ENCODE data around the gene TENT5A.

TENT5A gene

DNA sequence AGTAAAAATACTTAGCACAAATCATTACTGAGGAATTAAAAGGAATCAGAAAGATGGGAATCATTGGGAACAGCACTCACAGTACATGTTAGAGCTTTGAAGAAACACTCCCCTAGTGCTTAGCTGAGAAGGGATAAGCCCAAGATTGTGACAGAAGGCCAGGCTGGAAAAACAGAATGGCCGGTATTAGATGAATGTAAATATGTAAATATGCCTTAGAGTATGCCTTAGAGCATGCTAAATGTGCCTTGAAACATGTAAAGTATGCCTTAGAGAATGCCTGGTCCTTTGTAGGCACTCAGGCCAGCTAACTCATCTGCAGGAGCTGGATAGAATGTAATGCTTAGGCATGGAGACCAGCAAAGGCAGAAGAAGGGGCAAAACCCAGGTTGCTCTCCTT, 10.6 kb upstream of the TENT5A start:
- Mint-ChIP-seq H3K9me3 (ENCODE audit: low read depth) (no peaks in the 10 kb centered on the region), H3K27ac (no peak overlapping the region), H3K4me3 (no peak overlapping the region), H3K36me3 (no peaks in the 10 kb centered on the region), H3K4me1 (ENCODE audit: low read depth) (no peaks in the 10 kb centered on the region), H3K27me3 (peaks cover 9% of the 10 kb centered on the region)

- Mint-ChIP-seq H3K27me3 (peaks cover 6% of the 10 kb centered on the region), H3K4me3 (no peak overlapping the region)
These were observed 10.1 kb upstream of the TENT5A start for GRCh38 chr6:81762606-81763005.

GRCh38 chr6:81762132-81762531, 9.7 kb upstream of the TENT5A start:
- Mint-ChIP-seq H3K9me3 (ENCODE audit: low read depth) (no peaks in the 10 kb centered on the region), H3K4me3 (no peak overlapping the region), H3K4me1 (ENCODE audit: low read depth) (no peaks in the 10 kb centered on the region), H3K27ac (no peak overlapping the region), H3K36me3 (no peaks in the 10 kb centered on the region), H3K27me3 (peaks cover 6% of the 10 kb centered on the region)

More at GRCh38 chr6:81762606-81763005, 10.1 kb upstream of the TENT5A start:
- Mint-ChIP-seq H3K9me3 (ENCODE audit: low read depth) (no peaks in the 10 kb centered on the region), H3K27ac (no peak overlapping the region), H3K4me1 (ENCODE audit: low read depth) (no peaks in the 10 kb centered on the region), H3K36me3 (no peaks in the 10 kb centered on the region)

DNA sequence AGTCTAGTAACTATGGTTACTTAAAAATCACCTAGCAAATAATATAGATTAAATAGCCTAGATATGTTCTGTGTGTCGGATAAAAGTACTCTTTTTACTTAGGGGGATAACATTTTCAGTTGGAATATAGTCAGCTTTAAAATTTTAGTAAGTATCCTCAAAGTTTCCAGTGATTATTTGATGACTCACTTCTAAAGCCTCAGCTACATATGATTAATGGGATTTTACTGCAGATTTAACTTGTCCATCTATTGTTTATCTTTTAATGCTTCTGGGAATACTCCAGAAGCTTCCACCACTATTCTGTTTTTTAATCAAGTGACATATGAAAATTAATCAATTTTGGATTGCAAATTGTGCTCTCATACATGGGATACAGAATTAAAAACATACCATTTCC, 8.7 kb upstream of the TENT5A start:
- Mint-ChIP-seq H3K27me3 (peaks cover 3% of the 10 kb centered on the region), H3K9me3 (ENCODE audit: low read depth) (no peaks in the 10 kb centered on the region), H3K4me3 (no peak overlapping the region), H3K4me1 (ENCODE audit: low read depth) (no peaks in the 10 kb centered on the region), H3K27ac (no peak overlapping the region), H3K36me3 (no peaks in the 10 kb centered on the region)

GRCh38 chr6:81759782-81760181, 7.3 kb upstream of the TENT5A start:
- Mint-ChIP-seq H3K4me3 (no peak overlapping the region), H3K36me3 (no peaks in the 10 kb centered on the region), H3K9me3 (ENCODE audit: low read depth) (no peaks in the 10 kb centered on the region), H3K4me1 (ENCODE audit: low read depth) (no peaks in the 10 kb centered on the region), H3K27ac (no peak overlapping the region), H3K27me3 (no peaks in the 10 kb centered on the region)

GRCh38 chr6:81758221-81758620, 5.7 kb upstream of the TENT5A start:
- Mint-ChIP-seq H3K4me1 (ENCODE audit: low read depth) (no peaks in the 10 kb centered on the region), H3K27me3 (peaks cover 2% of the 10 kb centered on the region), H3K27ac (no peak overlapping the region), H3K4me3 (no peak overlapping the region), H3K9me3 (ENCODE audit: low read depth) (no peaks in the 10 kb centered on the region), H3K36me3 (no peaks in the 10 kb centered on the region)

GRCh38 chr6:81756690-81757089, 4.2 kb upstream of the TENT5A start:
- Mint-ChIP-seq H3K4me3 (no peak overlapping the region), H3K36me3 (no peaks in the 10 kb centered on the region), H3K27me3 (peaks cover 2% of the 10 kb centered on the region), H3K4me1 (ENCODE audit: low read depth) (peaks cover 4% of the 10 kb centered on the region), H3K9me3 (ENCODE audit: low read depth) (no peaks in the 10 kb centered on the region), H3K27ac (no peak overlapping the region)

DNA sequence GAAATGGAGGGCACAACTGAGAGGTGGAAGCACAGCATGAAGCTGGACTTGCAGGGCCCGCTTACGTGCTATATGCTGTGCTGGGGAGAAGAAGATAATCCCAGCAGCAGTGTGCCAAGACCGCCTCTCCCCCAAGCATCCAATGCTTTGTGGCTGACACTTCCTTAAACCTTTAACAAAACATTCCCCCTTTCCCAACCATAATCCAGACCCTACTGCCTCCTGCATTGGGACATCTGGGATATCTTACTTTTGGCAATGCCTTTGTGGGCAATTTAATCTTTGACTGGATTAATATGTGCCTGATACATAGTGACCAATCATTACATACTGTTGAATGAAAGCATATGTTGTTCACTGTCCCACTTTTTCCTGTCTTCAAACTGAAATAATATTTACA, 3.1 kb upstream of the TENT5A start:
- no peaks in the 10 kb centered on the region for H3K9me3 Mint-ChIP-seq (ENCODE audit: low read depth)
- peaks cover 14% of the 10 kb centered on the region for H3K4me1 Mint-ChIP-seq (ENCODE audit: low read depth)
- peaks cover 2% of the 10 kb centered on the region for H3K27me3 Mint-ChIP-seq
- no peak overlapping the region for H3K27ac Mint-ChIP-seq
- no peak overlapping the region for H3K4me3 Mint-ChIP-seq
- H3K36me3 Mint-ChIP-seq, result no peaks in the 10 kb centered on the region

- H3K4me3 Mint-ChIP-seq, result no peak overlapping the region
- H3K36me3 Mint-ChIP-seq, result no peaks in the 10 kb centered on the region
- no peak overlapping the region for H3K27ac Mint-ChIP-seq
- no peaks in the 10 kb centered on the region for H3K9me3 Mint-ChIP-seq (ENCODE audit: low read depth)
- H3K4me1 Mint-ChIP-seq (ENCODE audit: low read depth), result peaks cover 21% of the 10 kb centered on the region
- peaks cover 2% of the 10 kb centered on the region for H3K27me3 Mint-ChIP-seq
These were observed 2.4 kb upstream of the TENT5A start for GRCh38 chr6:81754906-81755305.

DNA sequence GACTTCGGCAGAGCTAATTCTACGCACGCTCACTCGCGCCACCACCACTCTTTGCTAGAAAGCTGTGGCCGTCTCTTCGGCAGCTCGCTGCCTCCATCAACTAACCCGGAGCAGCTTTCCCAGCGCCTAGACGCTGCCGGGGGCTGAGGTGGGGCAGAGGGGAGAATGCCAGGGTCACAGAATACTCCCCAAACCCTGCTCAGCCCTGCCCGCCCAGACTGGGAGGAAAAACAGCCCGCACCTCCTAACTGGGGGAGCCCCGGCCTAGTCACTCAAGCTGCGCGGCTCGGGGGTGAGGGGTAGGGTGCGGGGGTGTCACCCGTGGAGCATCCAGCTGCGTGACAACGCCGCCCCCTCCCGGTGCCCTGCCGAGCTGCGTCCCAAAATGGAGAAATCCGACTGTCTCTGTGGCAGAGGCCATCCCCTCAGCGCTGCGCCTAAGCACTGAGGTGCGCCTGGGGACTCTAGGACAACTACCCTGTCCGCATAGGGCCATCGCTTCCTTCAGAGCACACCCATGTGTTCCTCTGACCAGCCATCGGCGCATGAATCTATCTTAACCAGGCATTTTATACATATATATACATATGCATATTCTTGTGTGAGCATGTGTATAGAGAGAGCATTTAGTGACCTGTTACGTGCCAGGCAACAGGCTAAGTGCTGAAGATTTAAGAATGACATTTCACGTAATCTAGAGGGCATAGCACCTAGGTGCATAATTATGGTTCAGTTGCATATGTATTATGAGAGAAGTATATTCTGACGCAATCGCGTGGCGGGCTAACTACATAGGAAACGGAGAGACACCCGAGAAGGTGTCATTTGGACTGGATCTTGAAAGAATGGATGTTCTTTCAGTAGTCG, 1.5 kb upstream of the TENT5A start:
- peaks cover 2% of the 10 kb centered on the region for H3K27me3 Mint-ChIP-seq
- no peaks in the 10 kb centered on the region for H3K9me3 Mint-ChIP-seq (ENCODE audit: low read depth)
- peaks cover 30% of the 10 kb centered on the region for H3K4me1 Mint-ChIP-seq (ENCODE audit: low read depth)
- H3K27ac Mint-ChIP-seq, result peak overlapping the region; percentile 79
- peaks cover under 1% of the 10 kb centered on the region for H3K36me3 Mint-ChIP-seq
- H3K4me3 Mint-ChIP-seq, result peak overlapping the region; percentile 81

DNA sequence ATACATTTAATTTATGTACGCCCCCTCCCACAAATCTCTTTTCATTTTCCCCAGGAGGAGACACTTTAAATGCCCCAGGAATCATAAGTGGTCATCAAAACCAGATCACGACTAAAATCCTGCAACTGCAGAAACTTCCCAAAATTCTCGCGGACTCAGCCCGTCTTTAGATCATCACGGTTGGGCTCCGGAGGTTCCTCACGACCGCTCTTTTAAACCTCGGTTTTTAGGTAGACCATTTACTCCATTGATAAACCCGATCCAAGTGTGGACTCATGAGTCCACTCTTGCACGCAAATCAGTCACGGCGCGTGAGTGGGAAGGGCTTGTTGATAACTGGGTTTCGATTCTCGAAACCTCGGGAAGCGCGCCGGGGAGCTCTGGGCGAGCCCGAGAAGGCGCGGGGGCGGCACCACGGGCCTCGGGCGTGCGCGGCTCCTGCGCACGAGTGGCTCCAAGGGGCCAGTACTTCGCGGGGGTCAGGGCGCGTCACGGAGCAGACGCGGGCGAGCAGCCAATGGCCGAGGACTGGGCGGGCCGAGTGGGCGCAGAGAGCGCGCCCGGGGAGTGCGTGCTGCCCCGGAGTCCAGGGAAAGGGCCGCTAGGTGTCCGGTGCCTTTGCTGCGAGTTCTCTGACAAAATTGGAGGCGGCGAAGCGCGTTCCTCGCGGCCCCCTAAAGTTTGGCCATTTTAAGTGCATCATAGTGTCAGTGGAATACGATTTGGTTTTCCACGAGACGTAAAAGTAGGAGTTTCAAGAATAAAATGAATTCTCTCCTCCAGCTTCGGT, 635 bp upstream of the TENT5A start:
- Mint-ChIP-seq H3K4me1 (ENCODE audit: low read depth) (peaks cover 36% of the 10 kb centered on the region), H3K4me3 (peak overlapping the region; percentile 81), H3K27ac (peak overlapping the region; percentile 84), H3K27me3 (peaks cover 2% of the 10 kb centered on the region), H3K36me3 (peaks cover 3% of the 10 kb centered on the region), H3K9me3 (ENCODE audit: low read depth) (no peaks in the 10 kb centered on the region)

DNA sequence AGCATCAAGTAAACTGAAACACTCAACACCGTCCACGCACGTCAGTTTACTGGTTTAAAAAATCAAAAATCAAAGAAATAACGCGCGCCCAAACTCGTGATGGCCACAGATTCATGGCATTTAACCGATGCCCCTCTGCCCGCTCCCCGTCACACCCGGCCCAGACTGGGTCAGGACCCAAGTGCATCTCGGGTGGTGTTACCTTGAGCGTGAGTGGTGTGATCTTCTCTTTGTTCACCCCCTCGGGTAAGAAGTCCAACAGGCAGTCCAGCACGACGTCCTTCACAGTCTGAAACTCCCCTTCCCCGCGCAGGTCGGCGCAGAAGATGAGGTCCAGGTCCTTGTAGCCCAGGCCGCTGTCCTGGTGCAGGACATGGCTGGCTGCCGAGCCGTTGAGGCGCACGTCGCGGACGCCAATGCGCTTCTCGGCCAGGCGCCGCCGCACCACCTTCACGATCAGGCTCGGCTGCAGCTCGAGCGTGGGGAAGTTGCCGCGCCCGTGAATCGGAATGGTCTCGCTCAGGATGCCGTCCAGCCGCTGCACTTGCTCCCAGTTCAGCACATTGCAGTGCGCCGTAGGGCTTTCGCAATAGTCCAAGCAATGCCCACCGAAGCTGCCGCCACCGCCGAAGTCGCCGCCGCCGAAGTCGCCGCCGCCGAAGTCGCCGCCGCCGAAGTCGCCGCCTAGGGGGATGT, 945 bp downstream of the TENT5A start:
- Mint-ChIP-seq H3K4me3 (peak overlapping the region; percentile 81), H3K4me1 (ENCODE audit: low read depth) (peaks cover 45% of the 10 kb centered on the region), H3K9me3 (ENCODE audit: low read depth) (no peaks in the 10 kb centered on the region), H3K27me3 (peaks cover 2% of the 10 kb centered on the region), H3K27ac (peak overlapping the region; percentile 68), H3K36me3 (peaks cover 3% of the 10 kb centered on the region)

DNA sequence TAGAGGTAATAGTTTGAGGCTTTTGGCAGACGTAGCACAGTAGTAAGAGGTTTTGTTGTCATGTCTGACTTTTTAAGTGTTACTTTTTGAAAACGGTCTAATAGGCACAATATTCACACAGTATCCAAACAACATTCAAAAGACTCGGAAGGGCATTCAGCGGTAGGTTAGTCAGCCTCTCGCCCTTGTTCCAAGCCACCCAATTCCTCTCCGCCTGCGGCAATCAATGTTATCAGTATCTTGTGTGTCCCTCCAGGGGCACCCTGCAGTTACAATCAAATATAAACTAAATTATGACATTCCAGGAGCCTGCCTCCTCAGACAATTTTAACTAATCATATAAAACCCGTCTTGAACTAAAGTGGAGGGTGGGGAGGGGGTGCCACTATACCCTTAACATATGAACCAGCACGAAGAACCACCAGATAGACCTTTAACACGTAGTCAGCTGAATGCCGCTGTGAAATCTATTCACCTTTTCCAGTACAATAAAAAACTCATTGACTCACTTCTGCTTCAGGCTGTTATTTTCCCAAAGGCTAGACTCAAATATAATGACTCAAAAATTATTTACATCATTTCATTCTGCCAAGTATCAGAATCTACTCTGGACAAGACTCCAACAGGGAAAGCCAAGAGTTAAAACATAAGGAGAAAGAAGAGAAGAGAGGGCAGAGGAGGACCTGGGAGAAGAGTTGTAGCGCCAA, 1.6 kb downstream of the TENT5A start:
- Mint-ChIP-seq H3K4me3 (peak overlapping the region; percentile 81), H3K4me1 (ENCODE audit: low read depth) (peaks cover 47% of the 10 kb centered on the region), H3K27me3 (peaks cover 2% of the 10 kb centered on the region), H3K36me3 (peaks cover 3% of the 10 kb centered on the region), H3K9me3 (ENCODE audit: low read depth) (no peaks in the 10 kb centered on the region), H3K27ac (peak overlapping the region; percentile 68)

DNA sequence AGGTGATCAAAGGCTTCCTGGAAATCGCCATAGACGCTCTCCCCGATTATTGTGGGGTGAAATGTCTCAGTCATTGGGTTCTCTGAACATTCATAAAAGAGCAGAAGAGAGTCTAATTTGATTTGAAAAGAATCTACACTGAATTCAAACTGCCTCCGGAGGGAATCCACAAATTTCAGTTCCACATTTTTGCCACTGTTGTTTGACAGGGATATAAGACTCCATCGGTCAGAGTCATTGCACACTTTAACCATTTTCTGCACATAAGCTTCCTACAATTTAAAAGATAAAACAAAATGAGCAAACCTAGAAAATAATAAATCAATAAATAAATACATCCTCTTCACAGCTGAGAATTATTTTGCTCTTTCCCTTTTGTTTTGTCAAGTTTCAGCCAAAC, 2.3 kb downstream of the TENT5A start:
- H3K36me3 Mint-ChIP-seq, result peaks cover 3% of the 10 kb centered on the region
- H3K27ac Mint-ChIP-seq, result no peak overlapping the region
- H3K27me3 Mint-ChIP-seq, result peaks cover 2% of the 10 kb centered on the region
- peaks cover 48% of the 10 kb centered on the region for H3K4me1 Mint-ChIP-seq (ENCODE audit: low read depth)
- peak overlapping the region; percentile 81 for H3K4me3 Mint-ChIP-seq
- no peaks in the 10 kb centered on the region for H3K9me3 Mint-ChIP-seq (ENCODE audit: low read depth)
